GM19023 (cell line): ENCODE measurements around the gene WDR6.

Experiments used
- ATAC-seq: cut with Tn5 transposase; IDR thresholded peaks from one replicate; pipeline ENCODE4 v1.9.1; 2021; ENCODE audit warnings: mild to moderate bottlenecking, moderate library complexity; ENCODE audit not compliant: unreplicated experiment

WDR6 gene

DNA sequence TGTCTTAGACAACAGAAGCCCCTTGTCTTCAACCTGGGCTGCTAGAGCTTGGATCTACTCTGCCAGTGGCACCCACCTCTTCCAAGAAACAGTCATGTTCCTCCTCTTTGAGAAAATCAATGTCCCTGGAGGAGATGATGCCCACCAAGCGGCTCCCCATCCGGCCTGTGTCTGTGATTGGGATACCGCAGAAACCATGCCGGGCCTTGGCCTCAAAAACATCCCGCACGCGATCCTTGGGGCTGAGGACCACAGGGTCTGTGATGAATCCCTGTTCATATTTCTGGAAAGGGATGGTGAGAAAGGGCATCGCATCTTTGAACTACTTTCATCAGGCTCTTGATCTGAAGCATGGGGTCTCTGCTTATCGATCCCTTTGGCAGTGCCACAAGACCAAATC, 20.4 kb downstream of the WDR6 start:
- ATAC-seq, result no peak

DNA sequence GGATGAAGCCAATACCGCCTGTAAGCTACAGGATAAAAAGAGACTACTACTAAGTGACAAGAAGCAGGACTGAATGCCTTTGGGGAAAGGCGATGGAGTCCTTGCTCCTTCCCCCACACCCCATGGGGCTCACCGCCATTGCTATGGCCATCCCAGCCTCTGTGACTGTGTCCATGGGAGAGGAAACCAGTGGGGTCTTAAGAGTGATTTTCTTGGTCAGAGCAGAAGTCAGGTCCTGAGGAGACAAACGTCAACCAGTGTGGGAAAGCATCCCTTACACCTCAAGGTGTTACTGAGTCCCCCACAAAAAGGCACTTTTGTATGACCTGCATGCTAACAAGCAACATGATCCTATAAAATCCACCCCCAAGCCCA, 21.1 kb downstream of the WDR6 start:
- no peak for ATAC-seq

DNA sequence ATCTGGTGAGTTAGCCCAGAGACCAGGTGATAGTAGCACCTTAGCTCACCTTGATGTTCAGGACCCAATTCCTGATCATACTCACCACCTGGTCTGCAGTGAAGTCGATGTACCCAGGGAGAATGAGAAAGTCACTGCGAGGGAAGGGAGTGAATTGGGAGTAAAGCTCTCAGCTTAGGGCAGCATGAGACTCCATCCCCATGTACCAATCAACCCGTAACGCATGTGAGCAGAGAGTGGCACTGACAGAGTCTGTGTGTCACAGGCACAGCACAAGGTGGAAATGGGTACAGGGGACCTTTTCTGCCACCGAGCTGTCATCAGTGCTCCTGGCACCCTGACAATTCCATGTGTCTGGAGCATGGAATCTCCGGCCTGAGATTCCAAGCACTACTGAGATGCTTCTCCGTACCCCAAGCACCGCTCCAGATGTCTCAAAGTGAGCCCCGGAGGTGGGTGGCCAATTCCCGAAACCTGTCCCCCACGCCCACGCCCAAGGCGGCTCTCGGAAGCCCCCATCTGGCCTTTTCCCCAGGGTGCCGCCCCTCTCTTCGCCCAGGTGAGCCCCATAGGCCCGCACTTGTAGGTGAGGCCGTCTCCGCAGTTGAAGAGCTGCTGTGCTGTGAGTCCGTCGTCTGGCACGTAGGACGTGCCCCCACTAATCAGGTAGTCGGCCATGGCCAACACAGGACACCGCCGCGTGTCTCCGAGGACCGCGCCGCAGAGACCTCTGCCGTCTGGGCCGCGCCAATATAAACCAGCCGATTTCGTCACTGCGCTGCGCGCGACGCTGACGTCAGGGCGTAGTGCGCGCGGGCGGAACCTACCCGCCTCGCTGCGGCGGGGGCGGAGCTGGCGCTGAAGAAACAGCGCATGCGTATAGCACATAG, 21.7 kb downstream of the WDR6 start, which contains the start of gene IMPDH2:
Gene IMPDH2 (minus strand): TSS at position 726 of the 890 bp plus-strand sequence. CDS start 48 bp downstream, at position 678.
- ATAC-seq, result peak; percentile 92

GRCh38 chr3:49029563-49029884, 22.3 kb downstream of the WDR6 start:
- ATAC-seq, result no peak

GRCh38 chr3:49030321-49030720, 23.1 kb downstream of the WDR6 start:
- no peak for ATAC-seq

GRCh38 chr3:49032646-49033304, 25.6 kb downstream of the WDR6 start:
- no peak for ATAC-seq

DNA sequence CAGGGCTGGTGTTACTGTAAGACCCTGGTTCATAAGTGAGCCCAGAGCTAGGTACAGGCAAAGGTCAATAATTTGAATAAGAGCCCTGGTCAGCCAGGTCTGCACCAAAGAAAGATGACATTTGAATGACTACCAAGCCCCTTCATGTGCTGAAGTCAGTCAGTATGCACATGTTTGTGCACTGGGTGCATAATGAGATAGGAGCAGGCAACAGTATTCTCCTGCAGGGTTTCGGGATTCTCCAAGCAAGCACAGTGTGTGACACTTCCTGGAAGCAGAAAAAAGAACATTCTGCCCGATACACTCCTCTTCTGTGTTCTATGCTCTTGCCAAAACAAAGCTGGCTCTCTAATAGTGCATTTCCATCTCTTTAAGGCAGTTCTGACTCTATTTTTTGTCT, 27.5 kb downstream of the WDR6 start:
- ATAC-seq, result no peak

DNA sequence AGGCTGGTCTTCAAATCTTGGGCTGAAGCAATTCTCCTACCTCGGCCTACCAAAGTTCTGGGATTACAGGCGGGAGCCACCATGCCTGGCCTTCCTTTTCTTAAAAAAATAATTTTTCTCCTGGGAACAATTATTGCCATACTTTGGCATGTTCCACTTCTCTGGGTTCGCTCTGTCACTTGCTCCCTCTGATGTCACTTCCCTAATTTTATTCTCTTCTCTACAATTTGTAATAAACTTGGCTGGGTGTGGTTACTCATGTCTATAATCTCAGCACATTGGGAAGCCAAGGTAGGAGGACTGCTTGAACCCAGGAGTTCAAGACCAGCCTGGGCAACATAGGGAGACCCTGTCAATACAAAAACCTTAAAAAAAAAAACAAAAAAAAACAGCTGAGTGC, 28.1 kb downstream of the WDR6 start:
- no peak for ATAC-seq

- no peak for ATAC-seq
These were observed 46.4 kb downstream of the WDR6 start for GRCh38 chr3:49053543-49053942.

GRCh38 chr3:49054344-49054862, 47.2 kb downstream of the WDR6 start:
- ATAC-seq, result no peak

GRCh38 chr3:49057268-49057667, 50.1 kb downstream of the WDR6 start:
- no peak for ATAC-seq

- no peak for ATAC-seq
These were observed 50.8 kb downstream of the WDR6 start for GRCh38 chr3:49058011-49058410.
